HTERT RPE-1 (cell line): ENCODE data around the gene ASIC2.

ENCODE experiments used
- in situ Hi-C: fragments of 300-500 bp; cut with MboI; formaldehyde crosslinking; loops from 4 replicates; pipeline ENCODE4 v1.14.3; 2020; ENCODE audit warnings: low sequenced_read_pairs

ASIC2 gene

DNA sequence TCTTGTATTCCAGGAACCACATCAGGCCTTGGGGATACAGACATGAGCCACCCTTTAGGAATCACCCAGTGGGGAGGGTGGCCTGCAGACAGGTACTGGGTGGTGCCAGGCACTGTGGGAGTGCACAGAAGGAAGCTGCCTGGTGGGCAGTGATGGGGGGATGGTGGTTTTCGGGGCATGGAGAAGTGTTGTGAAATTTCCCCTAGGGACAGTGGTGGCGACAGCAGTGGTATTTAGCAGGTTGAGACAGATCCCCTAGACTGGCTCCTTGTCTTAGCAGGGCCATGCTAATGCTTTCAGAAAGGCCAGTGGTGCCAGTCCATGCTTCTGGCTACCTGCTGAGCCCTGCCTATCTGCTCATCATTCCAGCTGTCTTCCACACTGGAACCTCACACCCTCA lies 171.8 kb downstream of the ASIC2 start:
- in situ Hi-C loops = no loop called here

DNA sequence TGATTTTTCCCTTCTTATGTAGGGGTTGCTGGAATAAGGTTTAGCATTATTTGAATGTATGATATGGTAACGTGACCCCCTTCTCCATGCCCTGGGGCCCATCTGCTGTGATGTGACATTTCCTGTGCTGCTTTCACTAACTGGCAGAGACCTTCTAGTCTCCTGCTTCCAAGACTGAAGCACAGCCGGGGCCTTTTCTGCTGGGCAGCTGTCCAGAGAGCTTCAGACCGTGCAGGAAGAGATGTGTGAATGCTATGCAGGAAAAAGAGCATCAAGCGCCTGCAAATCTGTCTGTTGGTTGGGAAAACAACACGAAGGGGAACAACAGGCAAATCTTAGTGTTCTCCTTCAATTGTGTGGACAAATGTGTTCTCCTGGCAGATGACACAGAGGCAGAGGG lies 173.0 kb downstream of the ASIC2 start:
- in situ Hi-C loops = no loop called here

DNA sequence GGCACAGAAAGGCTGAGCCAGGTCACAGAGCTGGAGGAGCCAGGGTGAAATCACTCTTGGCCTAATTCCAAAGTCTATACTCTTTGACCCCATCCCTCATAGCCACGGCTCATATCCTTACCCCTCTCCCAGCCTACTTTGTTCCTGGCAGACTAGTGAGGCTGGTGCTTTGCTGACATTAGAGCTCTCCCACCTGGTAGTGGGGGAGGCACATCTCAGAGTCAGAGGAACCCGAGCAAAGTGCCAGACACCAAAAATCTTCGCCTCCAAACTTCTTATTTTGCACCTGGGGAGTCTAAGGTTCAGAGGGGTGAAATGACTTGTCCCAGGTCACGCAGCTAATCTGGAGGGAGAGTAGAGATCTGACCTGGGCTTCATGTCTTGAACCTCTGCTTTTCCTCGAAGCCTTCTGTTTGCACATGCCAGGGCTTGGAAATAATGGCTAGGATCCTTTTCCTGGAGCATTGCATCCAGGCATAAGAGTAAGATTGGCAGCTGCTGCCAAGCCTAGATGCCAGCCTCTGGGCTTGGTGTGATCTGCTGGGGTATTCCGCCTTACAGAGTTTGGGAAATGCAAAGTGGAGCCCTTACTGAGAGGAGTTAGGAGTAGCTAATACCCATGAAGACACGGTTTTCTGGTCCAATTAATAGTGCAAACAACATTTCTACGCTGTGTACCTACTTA lies 174.6 kb downstream of the ASIC2 start:
- in situ Hi-C loops = no loop called here

DNA sequence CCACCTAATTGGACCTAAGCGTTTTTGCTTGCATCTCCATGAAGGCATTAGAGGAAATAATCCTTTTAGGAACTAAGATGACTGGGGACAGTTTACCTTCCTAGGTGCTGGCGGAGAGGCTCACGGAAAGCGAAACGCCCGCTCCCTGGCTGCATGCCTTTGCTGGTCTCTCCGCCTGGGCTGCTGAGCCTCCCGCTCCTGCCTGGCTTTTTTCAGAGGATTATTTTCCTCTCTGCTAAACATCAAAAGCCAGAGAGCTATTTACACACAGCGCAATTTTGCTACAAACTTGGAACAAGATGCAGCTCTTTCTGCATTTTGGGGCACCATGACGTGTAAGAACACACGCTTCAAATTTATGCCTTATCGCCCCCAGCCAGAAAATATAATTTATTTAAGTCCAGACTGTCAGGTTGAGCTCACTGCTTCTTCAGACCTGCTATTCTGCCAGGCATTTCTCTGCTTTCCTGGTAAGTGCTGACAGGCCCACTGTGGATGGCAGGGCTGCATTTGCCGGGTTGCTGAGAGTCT lies 177.0 kb downstream of the ASIC2 start:
- in situ Hi-C loops = no loop called here

DNA sequence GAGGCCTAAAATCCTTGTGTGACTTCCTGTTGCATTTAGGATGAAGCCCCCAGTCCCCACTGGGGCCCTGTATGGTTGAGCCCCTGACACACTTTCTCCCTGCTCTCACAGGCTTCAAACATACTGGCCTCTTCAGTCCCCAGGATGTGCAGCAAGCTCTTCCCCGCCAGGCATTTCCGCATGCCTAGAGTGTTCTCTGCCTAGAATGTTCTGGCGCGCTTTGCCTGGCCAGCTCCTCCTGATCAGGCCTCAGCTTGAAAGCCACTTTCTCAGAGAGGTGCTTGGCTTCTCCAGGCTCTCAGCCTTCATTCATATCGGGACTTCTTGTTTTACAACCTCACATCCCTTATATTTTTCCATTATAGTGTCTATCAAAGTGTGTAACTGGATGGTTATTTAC lies 177.7 kb downstream of the ASIC2 start:
- in situ Hi-C loops = no loop called here

DNA sequence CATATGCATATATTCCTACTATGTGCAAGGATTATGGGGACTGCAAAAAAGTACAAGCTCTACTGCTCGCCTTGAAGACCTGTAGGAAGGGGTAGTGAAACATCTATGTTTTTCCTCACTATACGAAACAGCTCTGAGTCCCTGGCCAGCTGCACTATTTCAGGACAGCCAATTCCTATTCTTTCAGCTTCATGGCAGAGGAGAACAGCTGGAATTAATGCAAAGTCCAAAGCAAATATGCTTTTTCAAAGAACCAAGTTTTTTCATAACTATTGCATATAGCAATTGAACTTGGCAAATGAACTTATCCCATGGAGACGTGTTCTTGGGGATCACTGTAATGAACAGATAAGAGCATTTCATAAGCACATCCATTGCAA lies 179.1 kb downstream of the ASIC2 start:
- in situ Hi-C loops = no loop called here

DNA sequence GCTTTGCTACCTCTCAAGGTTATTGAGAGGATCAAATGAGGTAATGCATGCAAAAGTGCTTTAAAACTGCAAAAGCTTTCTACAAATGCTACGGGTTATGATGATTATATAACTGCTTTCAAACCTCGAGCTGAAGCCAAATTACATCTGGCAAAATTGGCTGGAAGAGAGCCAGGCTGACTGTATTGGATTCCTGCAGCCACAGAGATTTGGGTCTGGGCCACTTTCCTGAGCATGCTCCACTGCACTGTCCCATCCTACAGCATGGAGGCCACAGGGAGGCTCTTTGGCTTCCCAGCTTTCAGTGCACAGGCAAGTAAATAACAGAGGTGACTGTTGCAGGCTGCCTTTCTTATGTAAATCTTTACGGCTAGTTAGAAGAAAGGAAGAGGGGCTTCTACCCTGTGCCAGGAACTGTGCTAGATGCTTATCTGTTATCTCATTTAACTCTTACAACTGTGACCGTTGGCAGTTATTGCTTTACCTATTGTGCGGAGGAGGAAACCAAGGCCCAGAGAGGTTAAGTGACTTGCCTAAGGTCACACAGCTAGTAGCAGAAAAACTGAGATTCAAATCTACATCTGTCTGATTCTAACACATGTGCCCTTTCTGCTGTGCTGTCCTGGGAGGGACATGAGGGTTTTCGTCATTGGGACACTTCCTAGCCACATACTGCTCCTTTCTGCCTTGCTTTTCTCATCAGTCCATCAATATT lies 179.7 kb downstream of the ASIC2 start:
- in situ Hi-C loops = no loop called here

DNA sequence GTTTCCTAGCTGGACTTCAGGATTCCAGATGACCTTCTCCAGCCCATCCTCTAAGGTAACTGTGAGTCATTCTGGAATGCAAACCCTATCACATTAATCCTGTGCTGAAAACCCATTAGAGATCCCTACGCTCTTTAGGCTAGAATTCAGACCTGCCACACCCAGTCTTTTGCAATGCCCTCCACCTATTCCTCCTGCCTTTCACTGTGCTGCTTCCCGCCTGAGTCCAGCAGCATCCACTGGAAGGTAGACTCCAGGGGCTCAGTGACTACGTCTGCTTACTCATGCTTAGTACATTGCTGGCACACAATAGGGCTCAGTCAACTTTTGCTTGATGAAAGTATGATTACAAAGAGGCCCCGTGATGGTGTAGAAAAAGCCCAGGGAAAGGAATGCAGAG lies 180.3 kb downstream of the ASIC2 start:
- in situ Hi-C loops = no loop called here

DNA sequence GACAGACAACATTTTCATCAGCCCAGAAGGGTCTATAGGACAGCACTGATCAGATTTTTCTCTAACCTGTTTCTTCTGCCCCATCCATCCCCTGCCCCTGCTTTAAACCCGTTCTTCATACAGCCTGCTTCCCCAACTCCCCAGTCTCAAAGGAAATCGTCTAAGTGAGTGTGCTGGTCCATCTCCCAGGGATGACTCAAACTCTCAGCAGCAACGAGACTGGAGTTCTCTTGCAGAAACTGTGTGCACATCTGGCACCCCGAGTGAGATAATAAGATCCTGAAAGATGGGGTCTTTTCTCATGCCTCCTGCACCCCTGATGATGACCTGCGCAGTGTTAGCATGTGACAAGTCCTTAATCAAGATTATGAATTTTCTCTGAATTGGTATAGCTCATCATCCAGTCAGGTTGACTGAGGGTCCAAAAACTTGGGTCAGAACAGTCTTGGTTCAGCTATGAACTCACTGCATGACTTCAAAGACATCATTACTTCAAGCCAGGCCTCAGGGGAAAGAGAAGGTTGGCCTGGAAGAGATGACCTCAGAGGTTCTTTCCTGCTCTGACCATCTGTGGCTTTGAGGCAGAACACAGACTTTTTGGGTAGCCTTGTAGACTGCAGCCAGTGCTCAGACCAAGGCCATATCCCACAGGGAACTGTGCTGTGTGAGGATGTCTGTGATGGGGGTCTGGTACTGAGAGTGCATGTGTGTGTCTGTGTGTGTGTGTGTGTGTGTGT lies 183.6 kb downstream of the ASIC2 start:
- in situ Hi-C loops = no loop called here

DNA sequence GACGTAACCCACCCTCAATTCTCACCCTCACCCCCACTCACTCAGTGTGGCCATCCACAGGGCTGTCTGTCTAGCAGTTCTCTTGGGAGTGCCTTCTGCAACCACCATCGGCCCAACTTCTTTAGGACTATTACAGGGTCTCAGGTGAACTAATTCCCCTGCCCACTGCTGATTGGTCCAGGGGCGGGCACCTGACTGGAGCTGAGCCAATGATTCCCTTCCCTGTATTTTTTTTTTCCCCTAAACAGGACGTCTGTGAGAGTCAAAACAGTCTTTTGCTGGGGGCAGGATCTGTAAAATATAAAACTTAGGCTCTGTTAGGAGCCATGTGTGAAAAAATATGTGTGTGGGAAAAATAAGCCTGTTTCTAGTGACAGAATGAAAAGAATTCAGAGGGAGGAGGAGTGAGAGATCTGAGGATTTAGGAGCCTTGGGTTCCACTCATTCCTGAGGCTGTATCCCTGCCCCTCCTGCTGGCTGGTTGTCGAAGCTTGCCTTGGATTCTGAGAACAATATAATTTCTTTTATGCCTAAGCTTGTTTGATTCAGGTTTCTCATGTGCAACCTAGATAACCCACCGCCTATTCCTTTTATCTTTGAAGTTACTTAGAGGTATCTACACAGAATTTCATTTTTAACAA lies 186.4 kb downstream of the ASIC2 start:
- in situ Hi-C loops = no loop called here

DNA sequence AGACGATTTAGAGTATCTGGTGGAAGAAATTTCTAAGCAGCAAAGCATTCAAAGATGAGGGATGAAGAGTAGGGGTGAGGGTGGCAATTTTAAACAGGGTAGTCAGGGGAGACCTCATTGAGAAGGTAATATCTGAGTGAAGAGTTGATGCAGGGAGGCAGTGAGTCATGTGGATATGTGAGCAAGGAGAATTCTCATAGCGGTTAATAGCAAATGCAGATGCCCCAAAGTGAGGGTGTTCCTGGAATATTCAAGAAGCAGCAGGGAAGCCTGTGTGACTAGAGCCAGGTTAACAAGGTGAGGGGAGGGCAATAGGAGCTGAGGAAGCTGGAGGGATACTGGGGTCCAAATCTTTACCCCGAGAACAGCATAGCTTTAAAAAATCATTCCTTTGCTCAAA lies 187.2 kb downstream of the ASIC2 start:
- in situ Hi-C loops = no loop called here

DNA sequence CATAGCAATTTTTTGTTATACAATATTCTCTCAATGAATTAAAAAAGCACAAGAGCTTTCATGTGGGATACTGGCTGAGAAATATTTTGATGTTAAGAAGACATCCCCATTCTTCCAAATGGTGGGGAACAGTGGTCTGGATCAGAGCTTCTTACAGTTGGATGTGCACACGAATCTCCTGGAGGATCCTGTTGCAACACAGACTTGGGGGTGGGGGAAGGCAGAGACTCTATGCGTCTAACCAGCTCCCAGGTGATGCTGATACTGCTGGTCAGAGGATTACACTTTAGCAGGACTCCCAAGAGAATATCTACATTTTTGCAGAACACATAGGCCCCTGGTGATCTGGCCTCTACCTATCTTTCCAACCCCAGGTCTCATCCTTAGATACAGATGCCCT lies 193.2 kb downstream of the ASIC2 start:
- in situ Hi-C loops = no loop called here

DNA sequence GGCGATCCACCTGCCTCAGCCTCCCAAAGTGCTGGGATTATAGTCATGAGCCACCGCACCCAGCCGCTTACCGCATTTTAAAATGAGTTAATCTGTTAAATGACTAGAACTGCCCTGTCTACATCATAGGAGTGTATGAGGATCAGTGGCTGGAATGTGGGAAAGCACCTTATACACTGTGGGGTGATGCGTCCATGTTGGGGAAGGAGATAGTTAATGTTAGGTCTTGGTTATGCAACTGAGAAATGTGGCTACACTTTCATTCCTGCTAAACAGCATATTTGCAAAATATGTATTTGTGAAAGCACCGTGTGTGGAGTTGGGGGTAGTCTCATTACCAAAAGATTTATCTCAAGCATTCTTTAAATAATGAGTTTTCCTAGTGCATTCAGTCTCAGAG lies 193.8 kb downstream of the ASIC2 start:
- in situ Hi-C loops = no loop called here

DNA sequence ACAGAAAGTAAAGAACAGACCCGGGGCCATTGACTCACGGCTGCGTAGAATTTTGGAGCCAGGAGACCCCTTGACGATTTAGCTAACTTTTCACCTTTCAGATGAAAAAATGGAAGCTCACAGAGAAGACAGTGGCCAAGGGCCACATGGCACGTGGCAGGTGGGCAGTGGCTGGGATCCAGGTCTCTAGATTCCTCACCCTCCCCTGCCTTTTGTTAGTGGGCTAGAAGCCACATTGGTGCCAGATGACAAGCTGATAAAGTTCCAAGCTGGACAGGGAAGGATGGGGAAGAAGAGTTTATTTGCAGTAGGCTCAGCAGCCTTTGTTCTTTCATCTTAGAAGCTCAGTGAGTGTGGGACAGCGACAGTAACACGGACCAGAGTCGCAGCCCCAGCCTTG lies 195.7 kb downstream of the ASIC2 start:
- in situ Hi-C loops = no loop called here

DNA sequence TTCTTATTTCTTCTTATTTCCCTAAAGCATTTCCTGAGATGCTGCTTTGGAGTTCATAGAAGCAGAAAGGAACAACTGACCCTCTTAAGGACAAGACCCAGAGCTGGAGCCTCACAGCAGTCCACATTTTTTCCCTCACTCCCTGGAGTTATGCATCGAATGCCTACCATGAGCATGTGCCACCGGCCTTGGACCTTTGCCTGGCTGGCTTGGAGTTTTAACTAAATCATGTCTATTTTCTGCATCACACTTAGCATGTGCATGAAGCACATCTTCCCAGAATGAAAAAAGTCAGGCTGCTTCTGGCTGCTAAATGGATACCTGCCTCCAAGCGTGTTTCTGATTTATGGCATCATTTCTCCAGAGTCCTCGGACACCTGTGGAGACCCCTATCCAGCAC lies 196.9 kb downstream of the ASIC2 start:
- in situ Hi-C loops = no loop called here

DNA sequence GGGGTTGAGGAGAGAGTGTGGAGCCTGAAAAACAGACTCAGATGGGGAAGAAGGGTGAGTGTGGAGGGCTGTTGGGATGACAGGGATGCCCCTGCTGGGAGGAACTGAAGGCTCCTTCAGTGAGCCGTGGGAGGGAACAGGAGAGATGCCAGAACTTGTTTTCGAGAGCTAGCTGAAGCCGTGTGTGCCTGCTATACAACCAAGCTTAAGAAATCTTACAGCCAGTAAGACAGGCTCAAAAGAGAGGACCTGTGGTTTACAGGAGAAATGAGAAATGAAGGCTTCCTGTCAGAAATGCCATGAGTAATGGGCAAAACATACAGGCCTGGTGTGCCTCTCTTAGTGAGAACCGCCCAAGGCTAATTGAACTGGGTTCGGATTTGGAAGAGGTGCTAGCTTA lies 201.8 kb downstream of the ASIC2 start:
- in situ Hi-C loops = no loop called here

DNA sequence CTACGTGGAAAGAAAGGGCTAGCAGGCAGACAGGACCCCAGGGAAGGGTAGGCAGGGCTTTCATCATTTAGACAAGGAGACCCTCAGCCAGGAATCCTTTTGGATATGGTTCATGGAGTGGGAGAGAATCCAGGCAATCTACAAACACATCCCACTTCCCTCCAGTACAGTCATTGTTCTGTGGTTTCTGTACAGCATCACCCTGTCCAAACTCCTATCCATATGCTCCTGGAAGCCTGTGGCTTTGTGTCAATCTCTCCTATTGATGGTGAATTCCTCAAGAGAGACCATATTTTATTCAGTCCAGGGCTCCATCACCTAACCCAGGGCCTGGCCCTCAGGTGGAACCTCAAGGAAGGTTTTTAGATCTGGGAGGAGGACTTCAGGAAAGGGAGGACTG lies 202.3 kb downstream of the ASIC2 start:
- in situ Hi-C loops = no loop called here

DNA sequence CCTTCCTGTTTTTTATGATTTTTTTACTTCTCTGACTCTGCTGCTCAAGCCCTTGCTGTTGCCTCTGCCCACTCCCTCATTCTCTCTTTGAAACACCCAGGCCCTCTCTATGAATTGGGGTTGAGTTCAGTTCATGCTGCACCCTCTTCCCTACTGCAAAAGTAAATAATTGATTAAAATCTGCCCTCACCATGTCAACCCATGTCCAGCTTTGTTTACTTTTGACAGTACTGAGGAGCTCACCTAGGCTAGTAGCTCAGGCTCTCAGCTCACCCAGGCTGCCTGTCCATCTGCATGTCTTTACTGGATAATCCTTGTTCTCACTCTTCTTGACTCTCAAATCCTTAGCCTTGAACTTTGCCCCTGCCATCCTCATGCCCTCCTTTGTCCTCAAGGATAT lies 206.2 kb downstream of the ASIC2 start:
- in situ Hi-C loops = no loop called here

DNA sequence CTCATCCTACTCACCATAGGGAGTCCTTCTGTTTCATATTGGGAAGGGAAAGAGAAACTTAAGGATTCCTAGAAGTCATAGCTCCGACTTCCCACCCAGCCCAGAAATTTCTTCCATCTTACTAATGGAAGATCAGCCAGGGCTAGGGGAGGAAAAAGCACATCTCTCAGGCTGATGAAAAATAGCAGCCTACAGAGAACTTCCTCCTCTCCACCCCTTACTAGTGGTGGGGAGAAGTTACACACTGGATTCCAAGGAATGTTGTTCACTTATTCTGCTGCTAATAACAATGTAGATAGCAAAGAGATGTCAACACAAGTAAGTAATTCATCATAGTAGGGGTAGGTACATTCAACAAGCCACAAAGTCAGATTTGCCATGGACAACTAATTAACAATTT lies 207.1 kb downstream of the ASIC2 start:
- in situ Hi-C loops = no loop called here

DNA sequence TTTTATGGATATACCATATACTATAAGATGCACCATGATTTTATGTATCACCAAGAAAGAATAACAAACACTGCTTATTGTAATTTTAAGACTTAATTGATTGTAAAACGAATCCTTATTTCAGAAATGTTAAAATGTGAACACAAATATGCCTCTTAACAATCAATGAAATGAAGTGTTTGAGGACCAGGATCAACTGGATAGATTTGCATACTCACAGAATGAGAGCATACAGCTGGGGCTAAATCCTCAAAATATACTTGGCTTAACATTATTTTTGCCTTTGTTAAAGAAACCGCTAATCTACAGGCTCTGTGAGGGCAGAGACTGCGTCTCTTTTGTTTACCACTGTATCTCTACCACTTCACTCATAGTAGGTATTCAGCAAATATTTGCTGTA lies 207.8 kb downstream of the ASIC2 start:
- in situ Hi-C loops = no loop called here

DNA sequence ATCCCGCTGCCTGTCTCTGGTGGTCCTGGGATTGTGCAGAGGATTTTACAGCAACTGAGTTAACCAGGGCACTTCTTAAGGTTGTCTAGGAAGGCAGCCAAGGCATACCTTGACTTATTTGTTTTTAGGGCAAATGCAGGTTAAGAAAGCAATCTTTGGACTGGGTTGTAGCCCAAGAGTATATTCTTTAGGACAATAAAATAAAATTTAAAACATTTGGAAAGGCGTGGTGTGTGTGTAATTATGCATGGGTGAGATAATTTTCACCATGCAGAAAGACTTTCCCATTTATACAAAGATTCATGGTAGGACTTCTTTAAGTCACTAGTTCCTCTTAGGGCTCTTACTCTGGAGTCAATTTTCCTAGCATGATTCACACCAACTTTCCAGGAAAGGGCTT lies 208.3 kb downstream of the ASIC2 start:
- in situ Hi-C loops = no loop called here
